Activated CD8-positive, alpha-beta T cell treated with anti-CD3 and anti-CD28 coated beads for 36 hours (primary cell): ENCODE results near the gene SLC49A4. TPM values are rescaled to one million over a fixed set of nuclear protein-coding genes. Genes with fewer than 3 reads are reported as not detected.

Experiments
- ATAC-seq: fragments of 200-7000 bp; cut with Tn5 transposase; one replicate; pipeline ENCODE4 v1.10.0; 2021; ENCODE audit warnings: mild to moderate bottlenecking, moderate library complexity
- CTCF ChIA-PET: fragments of 350-600 bp; sonication (Branson Sonifier 250); formaldehyde crosslinking; loops from one replicate; lab custom pipeline; 2021; ENCODE audit warnings: antibody characterized with exemption; lab: Charles Lee
- POLR2A ChIA-PET: fragments of 350-600 bp; sonication (Branson Sonifier 250); formaldehyde crosslinking; loops from one replicate; lab custom pipeline; 2021; ENCODE audit warnings: antibody characterized with exemption; lab: Charles Lee
- DNase-seq: peaks from one replicate; pipeline ENCODE4 v3.0.0-alpha.2; 2020
- H3K27ac Mint-ChIP-seq: one replicate; pipeline ENCODE4 v1.8.0; 2021; ENCODE audit warnings: mild to moderate bottlenecking, mixed read lengths
- H3K27me3 Mint-ChIP-seq: one replicate; pipeline ENCODE4 v1.8.0; 2021; ENCODE audit warnings: mixed read lengths
- H3K36me3 Mint-ChIP-seq: one replicate; pipeline ENCODE4 v1.8.0; 2021; ENCODE audit warnings: low read depth, mixed read lengths
- H3K4me1 Mint-ChIP-seq: one replicate; pipeline ENCODE4 v1.8.0; 2021; ENCODE audit warnings: low read depth, mixed read lengths
- H3K4me3 Mint-ChIP-seq: one replicate; pipeline ENCODE4 v1.8.0; 2021; ENCODE audit warnings: mild to moderate bottlenecking, moderate library complexity, mixed read lengths
- H3K9me3 Mint-ChIP-seq: one replicate; pipeline ENCODE4 v1.8.0; 2021; ENCODE audit warnings: mixed read lengths
- intact Hi-C: fragments of 100-400 bp; cut with micrococcal nuclease; formaldehyde crosslinking; loops from one replicate; pipeline ENCODE4 v1.10.0; 2022
- total RNA-seq, 2 experiments: library from RNA; stranded (reverse); gene quantifications; one replicate each; pipeline ENCODE4 v1.2.3, GENCODE V29; 2021
- TF ChIP-seq, protein P1 (sequence below): fragments of 200-600 bp; IDR thresholded peaks from one replicate; pipeline ENCODE4 v1.8.0; 2022; ENCODE audit warnings: antibody characterized with exemption, mild to moderate bottlenecking

SLC49A4 gene
- total RNA-seq, 2 experiments from 2014 or later: 1.6 to 1.9 TPM

DNA sequence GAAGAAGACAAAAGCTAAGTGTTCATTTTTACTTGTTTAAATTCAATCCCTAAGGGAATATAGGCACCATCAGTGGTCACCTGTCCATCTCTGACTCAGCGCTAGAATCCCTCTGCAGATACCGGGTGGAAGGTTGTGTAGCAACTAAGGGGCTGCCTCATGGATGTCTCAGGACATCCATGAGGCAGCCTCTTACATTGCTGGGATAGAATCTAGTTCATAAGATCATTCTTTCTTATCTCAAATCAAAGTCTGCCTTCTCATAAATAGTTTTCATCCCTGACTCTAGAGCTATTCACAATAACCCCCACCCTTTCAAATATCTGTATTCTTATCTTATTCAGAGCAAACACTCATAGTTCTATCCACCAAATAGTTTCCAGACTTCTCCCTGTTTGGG, 39.4 kb upstream of the SLC49A4 start:
- Mint-ChIP-seq H3K27me3 (no peaks in the 10 kb centered on the region), H3K27ac (no peak overlapping the region), H3K36me3 (peaks cover 13% of the 10 kb centered on the region), H3K4me1 (peaks cover 2% of the 10 kb centered on the region), H3K4me3 (no peak overlapping the region), H3K9me3 (no peaks in the 10 kb centered on the region)
- TF ChIP-seq, protein P1, sequence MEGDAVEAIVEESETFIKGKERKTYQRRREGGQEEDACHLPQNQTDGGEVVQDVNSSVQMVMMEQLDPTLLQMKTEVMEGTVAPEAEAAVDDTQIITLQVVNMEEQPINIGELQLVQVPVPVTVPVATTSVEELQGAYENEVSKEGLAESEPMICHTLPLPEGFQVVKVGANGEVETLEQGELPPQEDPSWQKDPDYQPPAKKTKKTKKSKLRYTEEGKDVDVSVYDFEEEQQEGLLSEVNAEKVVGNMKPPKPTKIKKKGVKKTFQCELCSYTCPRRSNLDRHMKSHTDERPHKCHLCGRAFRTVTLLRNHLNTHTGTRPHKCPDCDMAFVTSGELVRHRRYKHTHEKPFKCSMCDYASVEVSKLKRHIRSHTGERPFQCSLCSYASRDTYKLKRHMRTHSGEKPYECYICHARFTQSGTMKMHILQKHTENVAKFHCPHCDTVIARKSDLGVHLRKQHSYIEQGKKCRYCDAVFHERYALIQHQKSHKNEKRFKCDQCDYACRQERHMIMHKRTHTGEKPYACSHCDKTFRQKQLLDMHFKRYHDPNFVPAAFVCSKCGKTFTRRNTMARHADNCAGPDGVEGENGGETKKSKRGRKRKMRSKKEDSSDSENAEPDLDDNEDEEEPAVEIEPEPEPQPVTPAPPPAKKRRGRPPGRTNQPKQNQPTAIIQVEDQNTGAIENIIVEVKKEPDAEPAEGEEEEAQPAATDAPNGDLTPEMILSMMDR: no peak
- ATAC-seq (no peak), DNase-seq (no peak)
- ChIA-PET CTCF (interaction anchor here (0.6 to 5.1 kb wide), 27 partner anchors 9 to 363 kb away, joined by 3 to 24 read pairs (median 4); partner anchors contain the start of genes HSPBAP1 and SEMA5B), POLR2A (no interaction called here)
- intact Hi-C loops: loop anchor here (10.0 kb wide), 1 partner anchor 269 kb away; the partner anchor contains the start of gene SEMA5B

DNA sequence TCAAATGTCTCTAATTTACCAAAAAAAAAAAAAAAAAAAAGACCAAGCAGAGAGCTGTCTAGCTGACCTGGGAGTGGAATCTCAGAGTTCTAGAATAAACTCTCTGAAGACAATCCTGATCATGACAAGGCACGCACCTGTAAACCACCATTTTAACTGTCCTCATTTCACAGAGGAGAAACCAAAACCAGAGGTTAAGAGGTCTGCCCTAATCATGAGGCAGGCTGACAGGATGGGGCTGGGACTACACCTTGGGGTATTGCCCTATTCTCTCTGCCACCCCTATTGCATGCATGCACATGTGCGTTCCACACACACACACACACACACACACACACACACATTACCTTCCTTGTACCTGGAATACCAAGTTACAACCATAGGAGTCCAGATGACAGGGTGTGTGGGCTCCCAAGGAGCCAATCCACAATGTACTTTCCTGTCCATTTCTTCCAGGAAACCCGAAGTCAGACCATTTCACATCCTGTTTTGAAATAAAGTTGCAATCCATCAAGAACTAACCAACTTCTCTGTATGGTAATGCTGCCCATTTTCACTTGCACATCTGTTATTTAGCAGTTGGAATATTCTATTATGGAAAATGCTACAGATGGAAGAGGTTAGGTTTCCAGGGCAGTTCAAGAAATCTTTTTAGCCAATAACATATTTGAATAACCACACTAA, 35.9 kb upstream of the SLC49A4 start:
- no peak for DNase-seq
- H3K36me3 Mint-ChIP-seq: peaks cover 7% of the 10 kb centered on the region
- H3K9me3 Mint-ChIP-seq: no peaks in the 10 kb centered on the region

DNA sequence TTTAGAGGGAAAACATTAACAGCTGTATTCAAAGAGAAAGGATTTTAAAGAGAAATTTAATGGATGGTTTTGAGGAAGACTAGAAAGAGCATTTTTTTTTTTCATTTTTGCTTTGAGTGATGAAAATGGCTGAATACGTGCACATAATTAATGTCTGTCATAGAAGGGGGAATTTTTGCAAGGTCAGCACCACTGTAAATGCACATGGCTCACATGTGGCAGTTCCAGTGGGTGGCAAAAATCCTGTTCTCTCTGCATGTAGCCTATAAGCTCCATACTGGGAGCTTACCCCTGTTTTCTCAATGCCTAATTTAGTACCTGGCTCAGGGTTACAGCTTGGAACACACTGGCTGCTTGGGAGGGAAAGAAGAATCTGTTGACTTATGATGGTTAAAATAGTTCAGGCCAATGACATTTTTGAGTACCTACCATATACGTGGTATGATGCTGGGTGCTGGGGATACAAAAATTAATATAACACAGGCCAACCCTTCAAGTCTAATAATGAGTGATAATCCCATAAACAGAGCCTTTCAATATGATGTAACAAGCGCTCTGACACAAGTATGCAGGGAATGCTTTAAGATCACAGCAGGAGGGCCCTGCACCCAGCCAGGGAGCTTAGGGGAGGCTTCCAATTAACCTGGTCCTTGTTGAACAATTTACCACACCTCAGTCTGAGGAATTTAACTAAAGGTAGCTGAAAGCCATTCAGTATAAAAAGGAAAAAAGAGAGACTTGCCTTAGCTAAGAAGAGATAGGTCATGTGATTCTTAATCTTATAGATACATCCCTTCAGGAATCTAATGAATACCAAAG, 34.2 kb upstream of the SLC49A4 start:
- intact Hi-C loops: no loop called here
- H3K4me3 Mint-ChIP-seq: no peak overlapping the region
- H3K9me3 Mint-ChIP-seq: no peaks in the 10 kb centered on the region
- ATAC-seq (no peak), DNase-seq (no peak)
- peaks cover 1% of the 10 kb centered on the region for H3K36me3 Mint-ChIP-seq
- POLR2A ChIA-PET: no interaction called here
- H3K27me3 Mint-ChIP-seq: no peaks in the 10 kb centered on the region
- CTCF ChIA-PET: no interaction called here
- no peak overlapping the region for H3K27ac Mint-ChIP-seq
- peaks cover 2% of the 10 kb centered on the region for H3K4me1 Mint-ChIP-seq
- TF ChIP-seq, protein P1: no peak

More for the DNA sequence above, 35.9 kb upstream of the SLC49A4 start:
- CTCF ChIA-PET: interaction anchor here (5.1 kb wide), 1 partner anchor 269 kb away, joined by 24 read pairs; the partner anchor contains the start of gene SEMA5B
- TF ChIP-seq, protein P1: no peak
- Mint-ChIP-seq H3K27me3 (no peaks in the 10 kb centered on the region), H3K4me3 (no peak overlapping the region), H3K27ac (no peak overlapping the region), H3K4me1 (peaks cover 2% of the 10 kb centered on the region)
- POLR2A ChIA-PET: interaction anchor here (0.6 kb wide), 1 partner anchor 131 kb away, joined by 3 read pairs; no protein-coding TSS in a partner anchor
- intact Hi-C loops: loop anchor here (10.0 kb wide), 1 partner anchor 266 kb away; the partner anchor contains the start of gene SEMA5B
- peak; percentile 51 for ATAC-seq

DNA sequence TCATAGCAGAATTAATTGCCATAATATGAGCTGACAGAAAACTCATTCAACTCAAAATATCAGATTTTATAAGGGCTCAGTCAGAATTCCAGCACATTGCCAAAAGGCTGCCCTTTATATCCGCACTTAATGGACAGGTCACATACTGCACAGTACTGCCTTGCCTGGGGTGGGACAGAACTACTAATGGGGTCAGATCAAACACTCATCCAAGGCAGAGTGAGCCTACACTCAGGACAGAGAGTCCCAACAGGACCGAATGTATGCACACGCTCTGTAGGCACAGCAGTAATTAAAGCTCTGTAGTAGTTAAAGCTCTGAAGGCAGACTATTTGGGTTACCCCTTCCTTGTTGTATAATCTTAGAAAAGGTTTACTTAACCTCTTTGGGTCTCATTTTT, 28.4 kb upstream of the SLC49A4 start:
- no peaks in the 10 kb centered on the region for H3K27me3 Mint-ChIP-seq
- H3K4me1 Mint-ChIP-seq: no peaks in the 10 kb centered on the region
- H3K27ac Mint-ChIP-seq: no peak overlapping the region
- H3K9me3 Mint-ChIP-seq: no peaks in the 10 kb centered on the region
- CTCF ChIA-PET: interaction anchor here (0.7 kb wide), 1 partner anchor 11 kb away, joined by 3 read pairs; no protein-coding TSS in a partner anchor
- ATAC-seq (no peak), DNase-seq (no peak)
- no peak overlapping the region for H3K4me3 Mint-ChIP-seq
- intact Hi-C loops: no loop called here
- TF ChIP-seq, protein P1: no peak
- POLR2A ChIA-PET: no interaction called here
- H3K36me3 Mint-ChIP-seq: peaks cover 4% of the 10 kb centered on the region
